Mesothelial cell of epicardium (in vitro differentiated cells): ENCODE measurements around the gene HSPBAP1. TPM values are rescaled to one million over a fixed set of nuclear protein-coding genes. Genes with fewer than 3 reads are reported as not detected.

ENCODE experiments used
- DNase-seq, 2 experiments: peaks; one replicate each; pipeline ENCODE4 v3.0.0; 2021; ENCODE audit warnings: low spot score in 2 of 2; ENCODE audit not compliant: unreplicated experiment in 2 of 2
- H3K27ac Mint-ChIP-seq: 2 replicates; pipeline ENCODE4 v1.8.0; 2021; ENCODE audit warnings: mixed read lengths
- H3K27me3 Mint-ChIP-seq: 2 replicates; pipeline ENCODE4 v1.8.0; 2021; ENCODE audit warnings: low read depth, mixed read lengths
- H3K36me3 Mint-ChIP-seq: 2 replicates; pipeline ENCODE4 v1.8.0; 2021; ENCODE audit warnings: mixed read lengths
- H3K4me1 Mint-ChIP-seq: 2 replicates; pipeline ENCODE4 v1.8.0; 2021; ENCODE audit warnings: mixed read lengths
- H3K4me3 Mint-ChIP-seq: 2 replicates; pipeline ENCODE4 v1.8.0; 2021; ENCODE audit warnings: mild to moderate bottlenecking, moderate library complexity, mixed read lengths
- H3K9me3 Mint-ChIP-seq: 2 replicates; pipeline ENCODE4 v1.8.0; 2021; ENCODE audit warnings: mixed read lengths
- CTCF ChIP-seq: fragments of 200-600 bp; sonication (generic); IDR thresholded peaks from one replicate; pipeline ENCODE4 v1.5.0; 2021; ENCODE audit warnings: antibody characterized with exemption; ENCODE audit not compliant: unreplicated experiment
- total RNA-seq: library from RNA; stranded (reverse); gene quantifications from 3 replicates; pipeline ENCODE4 v1.2.1, GENCODE V29; 2021

The HSPBAP1 gene
- total RNA-seq, result 10.4 to 11.3 TPM (median 11.1 TPM) in 3 replicates

GRCh38 chr3:122793568-122794416 lies at the start of gene HSPBAP1:
HSPBAP1 (minus strand) TSS chr3:122793831; CDS start chr3:122793680, 151 bp downstream.
- H3K4me3 Mint-ChIP-seq, result no peak within 1 kb of the TSS
- peaks cover 28% of the 10 kb centered on the region for H3K4me1 Mint-ChIP-seq

GRCh38 chr3:122835590-122835989 lies 42.0 kb upstream of the HSPBAP1 start:
- Mint-ChIP-seq H3K27ac (no peak overlapping the region), H3K9me3 (peaks cover 27% of the 10 kb centered on the region), H3K4me3 (no peak overlapping the region), H3K4me1 (no peaks in the 10 kb centered on the region), H3K36me3 (peaks cover 43% of the 10 kb centered on the region), H3K27me3 (no peaks in the 10 kb centered on the region)
- DNase-seq, result no peak
- TF ChIP-seq CTCF, result no peak

More at GRCh38 chr3:122793568-122794416, at the start of gene HSPBAP1:
- peak; percentile 75 to 82 for DNase-seq
- TF ChIP-seq CTCF, result no peak
- Mint-ChIP-seq H3K9me3 (no peaks in the 10 kb centered on the region), H3K36me3 (no peaks in the 10 kb centered on the region), H3K27me3 (no peaks in the 10 kb centered on the region), H3K27ac (peak within 1 kb of the TSS; percentile 99)

- H3K27ac Mint-ChIP-seq, result no peak overlapping the region
- H3K9me3 Mint-ChIP-seq, result peaks cover 5% of the 10 kb centered on the region
- H3K4me1 Mint-ChIP-seq, result peaks cover 2% of the 10 kb centered on the region
- no peak for TF ChIP-seq CTCF
- H3K4me3 Mint-ChIP-seq, result no peak overlapping the region
- no peak for DNase-seq
- no peaks in the 10 kb centered on the region for H3K27me3 Mint-ChIP-seq
- peaks cover 36% of the 10 kb centered on the region for H3K36me3 Mint-ChIP-seq
These were observed 34.6 kb upstream of the HSPBAP1 start for GRCh38 chr3:122828281-122828680.

- Mint-ChIP-seq H3K4me1 (peaks cover 2% of the 10 kb centered on the region), H3K36me3 (peaks cover 34% of the 10 kb centered on the region), H3K27ac (no peak overlapping the region), H3K4me3 (no peak overlapping the region), H3K27me3 (no peaks in the 10 kb centered on the region), H3K9me3 (peaks cover 5% of the 10 kb centered on the region)
- TF ChIP-seq CTCF, result no peak
- no peak for DNase-seq
These were observed 32.6 kb upstream of the HSPBAP1 start for GRCh38 chr3:122826278-122826677.

GRCh38 chr3:122825460-122825859 lies 31.8 kb upstream of the HSPBAP1 start:
- Mint-ChIP-seq H3K27ac (no peak overlapping the region), H3K4me1 (peaks cover 2% of the 10 kb centered on the region), H3K4me3 (no peak overlapping the region), H3K27me3 (no peaks in the 10 kb centered on the region), H3K9me3 (peaks cover 5% of the 10 kb centered on the region), H3K36me3 (peaks cover 34% of the 10 kb centered on the region)
- DNase-seq, result no peak
- no peak for TF ChIP-seq CTCF
